HCT116 (cell line): Measurements from ENCODE around the gene RARG. TPM values are rescaled to one million over a fixed set of nuclear protein-coding genes. Genes with fewer than 3 reads are reported as not detected.

ENCODE experiments used
- ATAC-seq: fragments of 200-7000 bp; cut with Tn5 transposase; 2 replicates; pipeline ENCODE4 v1.9.1; 2020; ENCODE audit warnings: mild to moderate bottlenecking, moderate library complexity
- BruUV-seq: library from RNA; stranded (reverse); fragments of 400-500 nt; replicated peaks from 2 replicates; lab custom pipeline; 2021; lab: Mats Ljungman, UMichigan
- CTCF ChIA-PET: fragments of 300-600 bp; sonication (Branson Sonifier 250); formaldehyde crosslinking; loops from one replicate; lab custom pipeline; 2021; ENCODE audit warnings: antibody characterized with exemption; lab: Charles Lee
- POLR2A ChIA-PET: fragments of 300-600, 350-600 bp; sonication (Branson Sonifier 250); formaldehyde crosslinking; loops from one replicate; lab custom pipeline; 2021; ENCODE audit warnings: antibody characterized with exemption; lab: Charles Lee
- RAD21 ChIA-PET, 2 experiments: fragments of 300-600 bp; sonication (Branson Sonifier 250); formaldehyde crosslinking; loops; one replicate each; lab custom pipeline; 2023; ENCODE audit warnings: low total read pairs in 2 of 2; ENCODE audit not compliant: uncharacterized antibody in 2 of 2, unreplicated experiment in 2 of 2, low non-redundant PET in 1 of 2; lab: Charles Lee
- DNase-seq: peaks from one replicate; pipeline ENCODE4 v3.0.0-alpha.2; 2010; ENCODE audit warnings: low read depth, low spot score
- H2AFZ ChIP-seq: fragments of 200-600 bp; shearing (Covaris generic), sonication (generic); 2 replicates; pipeline ENCODE4 v1.6.1; 2017; ENCODE audit warnings: low read depth, mixed run types, mixed read lengths, antibody characterized with exemption, low read length; ENCODE audit not compliant: poor library complexity, severe bottlenecking
- H3K27ac ChIP-seq: 2 replicates; pipeline ENCODE4 v1.5.1; 2012; ENCODE audit warnings: low read depth, low read length
- H3K27me3 ChIP-seq: fragments of 200-600 bp; sonication (generic); 2 replicates; pipeline ENCODE4 v1.6.1; 2016; ENCODE audit warnings: mixed run types, low read length, mixed read lengths; ENCODE audit not compliant: insufficient read depth
- H3K36me3 ChIP-seq, 2 experiments: fragments of 200-500 bp in 1 of 2; fragments of 200-600 bp in 1 of 2; sonication (Bioruptor generic) in 1 of 2; sonication (generic) in 1 of 2; 2 replicates each; pipeline versions ENCODE4 v1.5.1 to v1.6.1; 2014 to 2016; ENCODE audit warnings: low read length in 2 of 2, inconsistent platforms in 1 of 2, mixed read lengths in 1 of 2, mixed run types in 1 of 2; ENCODE audit not compliant: insufficient read depth in 2 of 2, control insufficient read depth in 1 of 2
- H3K4me1 ChIP-seq, 2 experiments: fragments of 200-600 bp in 1 of 2; sonication (generic) in 1 of 2; 2 replicates each; pipeline versions ENCODE4 v1.5.1 to v1.6.1; 2012 to 2017; ENCODE audit warnings: low read length in 2 of 2, inconsistent platforms in 1 of 2, mild to moderate bottlenecking in 1 of 2, mixed read lengths in 1 of 2, mixed run types in 1 of 2, moderate library complexity in 1 of 2; ENCODE audit not compliant: insufficient read depth in 2 of 2, control insufficient read depth in 1 of 2
- H3K4me2 ChIP-seq: fragments of 200-600 bp; sonication (generic); 2 replicates; pipeline ENCODE4 v1.6.1; 2017; ENCODE audit warnings: mixed run types, low read length, mixed read lengths
- H3K4me3 ChIP-seq, 2 experiments: fragments of 200-600 bp in 1 of 2; sonication (generic) in 1 of 2; replicated peaks in 1 of 2; 2 replicates each; pipeline ENCODE4 v1.5.1; 2011 to 2016; ENCODE audit warnings: low read length in 2 of 2, control low read depth in 1 of 2, low read depth in 1 of 2, mild to moderate bottlenecking in 1 of 2, mixed read lengths in 1 of 2, mixed run types in 1 of 2
- H3K79me2 ChIP-seq: fragments of 200-600 bp; sonication (generic); 2 replicates; pipeline ENCODE4 v1.6.1; 2017; ENCODE audit warnings: mild to moderate bottlenecking, mixed run types, low read length, moderate library complexity, mixed read lengths; ENCODE audit not compliant: insufficient read depth
- H3K9ac ChIP-seq: fragments of 200-600 bp; sonication (generic); 2 replicates; pipeline ENCODE4 v1.6.1; 2016; ENCODE audit warnings: low read length, mixed read lengths
- H3K9me2 ChIP-seq: fragments of 200-600 bp; sonication (generic), shearing (Covaris generic); 2 replicates; pipeline ENCODE4 v1.6.1; 2017; ENCODE audit warnings: mixed run types, mild to moderate bottlenecking, moderate library complexity; ENCODE audit not compliant: insufficient read depth
- H3K9me3 ChIP-seq, 2 experiments: fragments of 200-500 bp in 1 of 2; fragments of 200-600 bp in 1 of 2; sonication (Bioruptor generic) in 1 of 2; sonication (generic) in 1 of 2; 2 replicates each; pipeline ENCODE4 v1.6.1; 2014 to 2017; ENCODE audit warnings: low read length in 2 of 2, mixed read lengths in 2 of 2, inconsistent platforms in 1 of 2, low read depth in 1 of 2, mild to moderate bottlenecking in 1 of 2, mixed run types in 1 of 2, moderate library complexity in 1 of 2; ENCODE audit not compliant: control insufficient read depth in 1 of 2, insufficient read depth in 1 of 2
- H4K20me1 ChIP-seq: fragments of 200-600 bp; sonication (generic), shearing (Covaris generic); 2 replicates; pipeline ENCODE4 v1.6.1; 2017; ENCODE audit warnings: mixed run types, mild to moderate bottlenecking, moderate library complexity; ENCODE audit not compliant: insufficient read depth
- ATF3 ChIP-seq: IDR thresholded peaks from 2 replicates; pipeline ENCODE4 v1.6.1; 2012
- ELF1 ChIP-seq: IDR thresholded peaks from 2 replicates; pipeline ENCODE4 v1.6.1; 2012; ENCODE audit warnings: low read depth, borderline replicate concordance
- EZH2 ChIP-seq: fragments of 200-600 bp; sonication (generic); IDR thresholded peaks from 2 replicates; pipeline ENCODE4 v1.6.1; 2017; ENCODE audit warnings: antibody characterized with exemption, mixed run types
- EZH2phosphoT487 ChIP-seq: fragments of 200-600 bp; IDR thresholded peaks from 2 replicates; pipeline ENCODE4 v1.6.1; 2018; ENCODE audit warnings: antibody characterized with exemption, borderline replicate concordance
- FOSL1 ChIP-seq: IDR thresholded peaks from 2 replicates; pipeline ENCODE4 v1.6.1; 2012; ENCODE audit warnings: low read depth
- MAX ChIP-seq: IDR thresholded peaks from 2 replicates; pipeline ENCODE4 v1.6.1; 2012
- RAD21 ChIP-seq: IDR thresholded peaks from 2 replicates; pipeline ENCODE4 v1.6.1; 2012; ENCODE audit warnings: low read depth, mild to moderate bottlenecking
- SP1 ChIP-seq: IDR thresholded peaks from 2 replicates; pipeline ENCODE4 v1.6.1; 2012; ENCODE audit warnings: low read depth
- YY1 ChIP-seq: IDR thresholded peaks from 2 replicates; pipeline ENCODE4 v1.6.1; 2011; ENCODE audit warnings: low read length, low read depth, moderate library complexity, mild to moderate bottlenecking; ENCODE audit not compliant: insufficient replicate concordance; ENCODE audit errors: extremely low read depth
- ZBTB33 ChIP-seq: IDR thresholded peaks from 2 replicates; pipeline ENCODE4 v1.6.1; 2011; ENCODE audit warnings: mild to moderate bottlenecking, low read length, moderate library complexity; ENCODE audit not compliant: insufficient replicate concordance; ENCODE audit errors: extremely low read depth
- intact Hi-C: fragments of 100-400 bp; cut with micrococcal nuclease; formaldehyde crosslinking; loops from 2 replicates; pipeline ENCODE4 v1.10.0; 2022
- total RNA-seq: library from RNA; stranded (reverse); gene quantifications from one replicate; pipeline ENCODE4 v1.2.1, GENCODE V29; 2021; ENCODE audit not compliant: unreplicated experiment

RARG gene
- total RNA-seq, 1 experiment from 2014 or later, result 68.9 TPM

GRCh38 chr12:53267999-53268629, 36.1 kb upstream of the RARG start, which contains the start of gene ESPL1 (continued):
- no peak for TF ChIP-seq ZBTB33

GRCh38 chr12:53267306-53267998, 35.4 kb upstream of the RARG start:
- H2AFZ ChIP-seq, result peak overlapping the region; percentile 56
- peak overlapping the region; percentile 72 for H3K4me2 ChIP-seq
- no peaks in the 10 kb centered on the region for H3K9me2 ChIP-seq
- TF ChIP-seq FOSL1 (no peak), ELF1 (no peak), EZH2 (no peak), ATF3 (no peak), RAD21 (no peak), MAX (no peak), YY1 (no peak), EZH2phosphoT487 (no peak), SP1 (no peak)
- H3K9me3 ChIP-seq, result no peaks in the 10 kb centered on the region
- no TSS peak for BruUV-seq
- ChIA-PET CTCF (interaction anchor here (0.7 to 1.5 kb wide), 8 partner anchors 9 to 202 kb away, joined by 3 to 7 read pairs (median 4); a partner anchor contains a TSS), RAD21 (interaction anchor here (1.2 kb wide), 2 partner anchors 16 to 54 kb away, joined by 3 read pairs; a partner anchor contains a TSS), POLR2A (interaction anchor here (0.7 to 1.0 kb wide), 3 partner anchors 14 to 70 kb away, joined by 3 read pairs; partner anchors contain the start of gene AAAS)
- ATAC-seq, result peak; percentile 35; the same call in 1 of the 2 replicates
- H3K4me3 ChIP-seq, result peak overlapping the region; percentile 65 to 81
- peaks cover 11 to 28% of the 10 kb centered on the region in 2 experiments for H3K4me1 ChIP-seq
- no peak for DNase-seq
- peak overlapping the region; percentile 81 for H3K9ac ChIP-seq
- H3K27me3 ChIP-seq, result no peaks in the 10 kb centered on the region
- no peaks in the 10 kb centered on the region for H4K20me1 ChIP-seq
- intact Hi-C loops, result no loop called here
- peaks cover 6 to 19% of the 10 kb centered on the region in 2 experiments; a peak in 2 of 4 replicates for H3K36me3 ChIP-seq
- peak overlapping the region; percentile 61 for H3K27ac ChIP-seq
- peaks cover 25% of the 10 kb centered on the region for H3K79me2 ChIP-seq
